Mucosa of gallbladder (tissue), 1 donor: ENCODE results near the gene ALDOB. TPM values are rescaled to one million over a fixed set of nuclear protein-coding genes. Genes with fewer than 3 reads are reported as not detected.
"Not testable (repeated sequence)": the region's sequence is repeated elsewhere in the genome, so short reads cannot be mapped to it uniquely, and the experiment has no call there.

ENCODE experiments used
- DNase-seq: peaks from one replicate; pipeline ENCODE4 v3.0.0-alpha.2; 2020; ENCODE audit warnings: low spot score
- total RNA-seq: library from RNA; stranded (reverse); gene quantifications from one replicate; pipeline ENCODE4 v1.2.1, GENCODE V29; 2021
- donor health status: DM: no; HTN: no; CAD: no.

The ALDOB gene
- total RNA-seq, 1 donor from 2014 or later = 265 TPM

- not testable (repeated sequence) for DNase-seq
These were observed 50.6 kb downstream of the ALDOB start, which contains the start of gene BAAT for GRCh38 chr9:101384873-101385536. BAAT (minus strand) TSS chr9:101385006; CDS start chr9:101371404, 13,602 bp downstream.

- DNase-seq = peak; percentile 38
These were observed 52.2 kb downstream of the ALDOB start for GRCh38 chr9:101383361-101383760.

- peak; percentile 77 for DNase-seq
These were observed 53.7 kb downstream of the ALDOB start for GRCh38 chr9:101381833-101382342.

- DNase-seq = no peak
These were observed 54.5 kb downstream of the ALDOB start for GRCh38 chr9:101381118-101381517.

- DNase-seq = no peak
These were observed 55.3 kb downstream of the ALDOB start for GRCh38 chr9:101380295-101380694.

GRCh38 chr9:101376111-101376848, 59.3 kb downstream of the ALDOB start:
- DNase-seq = no peak

GRCh38 chr9:101375546-101375945, 60.0 kb downstream of the ALDOB start:
- DNase-seq = no peak

GRCh38 chr9:101372327-101373118, 63.1 kb downstream of the ALDOB start:
- no peak for DNase-seq

- no peak for DNase-seq
These were observed 63.8 kb downstream of the ALDOB start for GRCh38 chr9:101371813-101372212.

Other genes starting within 250 kb of the ALDOB start
- gene BAAT, start 50.8 kb downstream of the ALDOB start, total RNA-seq = 117 TPM
- 12.1 TPM for gene MRPL50, start 37.2 kb downstream of the ALDOB start, total RNA-seq
- 61.4 TPM for gene ZNF189, start 36.9 kb downstream of the ALDOB start, total RNA-seq
- gene RNF20, start 98.1 kb upstream of the ALDOB start, total RNA-seq = 46.3 TPM
- gene PPP3R2, start 159.2 kb upstream of the ALDOB start, total RNA-seq = not detected